AG09319 (cell line): ENCODE results near the gene TGFBR3L.
"Not testable (repeated sequence)": the region's sequence is repeated elsewhere in the genome, so short reads cannot be mapped to it uniquely, and the experiment has no call there.

Experiments used
- DNase-seq: peaks from one replicate; pipeline ENCODE4 v3.0.0-alpha.2; 2010; ENCODE audit warnings: low read depth; ENCODE audit errors: extremely low read depth
- CTCF ChIP-seq: IDR thresholded peaks from 2 replicates; pipeline ENCODE4 v1.5.1; 2011; ENCODE audit warnings: low read depth, mild to moderate bottlenecking, inconsistent platforms, low read length, moderate library complexity

The TGFBR3L gene

GRCh38 chr19:7916955-7917266 is 2.3 kb downstream of the TGFBR3L start:
- TF ChIP-seq CTCF = no peak; the same call in 1 of the 2 replicates
- no peak for DNase-seq

GRCh38 chr19:7917267-7918061 is 2.8 kb downstream of the TGFBR3L start:
- peak; percentile 58 for TF ChIP-seq CTCF
- DNase-seq = no peak

- DNase-seq = not testable (repeated sequence)
These were observed 3.5 kb downstream of the TGFBR3L start for GRCh38 chr19:7918062-7918614.

GRCh38 chr19:7918615-7919421 is 4.2 kb downstream of the TGFBR3L start:
- DNase-seq = no peak
- no peak for TF ChIP-seq CTCF

GRCh38 chr19:7919610-7920518 is 5.2 kb downstream of the TGFBR3L start, which contains the start of gene SNAPC2:
TSS of gene SNAPC2 (plus strand) at chr19:7920338. CDS start at chr19:7920367, 29 bp downstream.
- peak; percentile 87 for DNase-seq
- no peak for TF ChIP-seq CTCF

- DNase-seq = peak; percentile 97
- no peak for TF ChIP-seq CTCF
These were observed 6.1 kb downstream of the TGFBR3L start for GRCh38 chr19:7920519-7921301.
